ENCODE data around the gene SHQ1. TPM values are rescaled to one million over a fixed set of nuclear protein-coding genes. Genes with fewer than 3 reads are reported as not detected.

The SHQ1 gene
- total RNA-seq, 2 donors from 2014 or later, result 9.6 to 11.2 TPM

DNA sequence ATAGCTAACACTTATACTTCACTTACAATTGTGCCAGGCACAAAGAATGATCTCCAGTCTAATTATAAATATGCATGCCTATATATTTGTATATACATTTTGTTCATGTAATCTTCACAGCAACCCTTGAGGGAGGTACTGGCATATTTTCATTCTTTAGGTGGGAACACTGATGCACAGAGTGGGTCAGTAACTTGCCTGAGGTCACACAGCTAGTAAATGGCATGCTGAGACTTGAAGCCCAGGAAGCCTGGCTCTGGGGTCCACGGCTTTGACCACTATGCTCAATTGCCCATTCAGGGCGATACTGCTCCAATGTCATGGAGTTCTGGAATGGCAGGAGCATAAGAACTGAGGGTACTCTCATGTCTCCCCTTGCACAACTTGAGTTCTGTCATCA lies 139.8 kb downstream of the SHQ1 start:
- Histone ChIP-seq H3K4me1 (no peaks in the 10 kb centered on the region), H3K27me3 (no peaks in the 10 kb centered on the region), H3K36me3 (replicated peaks in 1 of 2; ENCODE audit: insufficient read depth in 1 of 2, low read depth in 2 of 2) (no peaks in the 10 kb centered on the region), H3K9me3 (no peaks in the 10 kb centered on the region), H3K4me3 (no peak overlapping the region), H3K27ac (no peak overlapping the region)
- 71 to 78% methylated on average over 2 of the region's 2 CpGs for WGBS, 2 donors
- no peak for DNase-seq
- no peak for TF ChIP-seq POLR2A (IDR thresholded peaks at IDR 0.05)
- TF ChIP-seq, protein P1, sequence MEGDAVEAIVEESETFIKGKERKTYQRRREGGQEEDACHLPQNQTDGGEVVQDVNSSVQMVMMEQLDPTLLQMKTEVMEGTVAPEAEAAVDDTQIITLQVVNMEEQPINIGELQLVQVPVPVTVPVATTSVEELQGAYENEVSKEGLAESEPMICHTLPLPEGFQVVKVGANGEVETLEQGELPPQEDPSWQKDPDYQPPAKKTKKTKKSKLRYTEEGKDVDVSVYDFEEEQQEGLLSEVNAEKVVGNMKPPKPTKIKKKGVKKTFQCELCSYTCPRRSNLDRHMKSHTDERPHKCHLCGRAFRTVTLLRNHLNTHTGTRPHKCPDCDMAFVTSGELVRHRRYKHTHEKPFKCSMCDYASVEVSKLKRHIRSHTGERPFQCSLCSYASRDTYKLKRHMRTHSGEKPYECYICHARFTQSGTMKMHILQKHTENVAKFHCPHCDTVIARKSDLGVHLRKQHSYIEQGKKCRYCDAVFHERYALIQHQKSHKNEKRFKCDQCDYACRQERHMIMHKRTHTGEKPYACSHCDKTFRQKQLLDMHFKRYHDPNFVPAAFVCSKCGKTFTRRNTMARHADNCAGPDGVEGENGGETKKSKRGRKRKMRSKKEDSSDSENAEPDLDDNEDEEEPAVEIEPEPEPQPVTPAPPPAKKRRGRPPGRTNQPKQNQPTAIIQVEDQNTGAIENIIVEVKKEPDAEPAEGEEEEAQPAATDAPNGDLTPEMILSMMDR (IDR thresholded peaks at IDR 0.05), result no peak
- ATAC-seq, result no peak
- intact Hi-C loops (cut with DNase I), result no loop called here

DNA sequence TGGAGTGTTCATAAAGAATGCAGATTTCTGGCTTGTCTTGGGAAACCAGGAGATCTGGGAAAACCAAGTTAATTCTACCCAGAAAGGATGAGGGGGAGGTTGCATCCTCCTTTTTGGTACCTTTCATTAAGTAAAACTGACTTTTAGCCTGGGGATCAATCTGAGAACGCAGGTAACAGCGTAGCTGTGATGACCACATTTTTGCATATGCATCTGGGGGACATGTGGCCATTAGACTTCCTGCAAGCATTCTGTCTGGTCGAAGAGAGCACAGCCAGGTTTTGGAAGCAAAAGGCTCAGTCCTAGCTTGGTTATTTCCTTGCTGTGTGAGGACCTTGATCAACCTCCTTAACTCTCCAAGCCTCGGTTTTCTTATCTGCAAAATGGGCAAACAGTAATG lies 145.2 kb downstream of the SHQ1 start:
- 82 to 91% methylated on average over 4 of the region's 4 CpGs for WGBS, 2 donors

DNA sequence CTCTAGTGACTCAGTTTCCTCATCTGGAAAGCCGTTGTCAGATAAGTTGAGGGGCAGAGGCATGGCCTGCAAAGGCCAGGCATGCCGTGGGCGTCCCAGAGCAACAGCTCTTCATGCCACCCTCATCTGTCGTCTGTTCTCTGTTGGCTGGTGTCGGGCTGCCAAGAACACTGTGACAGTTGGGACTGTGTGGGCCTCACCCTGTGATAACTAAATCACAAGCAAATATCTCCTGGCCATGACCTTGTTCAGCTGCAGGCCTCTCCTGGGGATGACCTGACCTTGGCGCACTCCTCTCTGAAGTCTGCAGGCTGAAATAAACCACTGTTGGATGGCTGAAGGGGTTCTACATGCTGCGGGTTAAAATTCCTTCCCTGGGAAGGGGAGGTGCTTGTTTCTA lies 145.9 kb downstream of the SHQ1 start:
- Histone ChIP-seq H3K4me3 (no peak overlapping the region), H3K36me3 (replicated peaks in 1 of 2; ENCODE audit: insufficient read depth in 1 of 2, low read depth in 2 of 2) (no peaks in the 10 kb centered on the region), H3K9me3 (no peaks in the 10 kb centered on the region), H3K27ac (no peak overlapping the region), H3K4me1 (no peaks in the 10 kb centered on the region), H3K27me3 (no peaks in the 10 kb centered on the region)
- DNase-seq, result no peak
- TF ChIP-seq, protein P1 (IDR thresholded peaks at IDR 0.05), result no peak
- no peak for TF ChIP-seq POLR2A (IDR thresholded peaks at IDR 0.05)
- intact Hi-C loops (cut with DNase I), result no loop called here
- WGBS, 2 donors, result 82 to 83% methylated on average over 5 to 7 of the region's 7 CpGs
- no peak for ATAC-seq

More for the DNA sequence above, 145.2 kb downstream of the SHQ1 start:
- no peaks in the 10 kb centered on the region for H3K9me3 ChIP-seq
- intact Hi-C loops (cut with DNase I), result no loop called here
- no peaks in the 10 kb centered on the region for H3K36me3 ChIP-seq (replicated peaks in 1 of 2; ENCODE audit: insufficient read depth in 1 of 2, low read depth in 2 of 2)
- H3K27me3 ChIP-seq, result no peaks in the 10 kb centered on the region
- no peak overlapping the region for H3K4me3 ChIP-seq
- no peak for TF ChIP-seq POLR2A (IDR thresholded peaks at IDR 0.05)
- TF ChIP-seq, protein P1 (IDR thresholded peaks at IDR 0.05), result no peak
- ATAC-seq (no peak), DNase-seq (no peak)
- no peaks in the 10 kb centered on the region for H3K4me1 ChIP-seq
- no peak overlapping the region for H3K27ac ChIP-seq

DNA sequence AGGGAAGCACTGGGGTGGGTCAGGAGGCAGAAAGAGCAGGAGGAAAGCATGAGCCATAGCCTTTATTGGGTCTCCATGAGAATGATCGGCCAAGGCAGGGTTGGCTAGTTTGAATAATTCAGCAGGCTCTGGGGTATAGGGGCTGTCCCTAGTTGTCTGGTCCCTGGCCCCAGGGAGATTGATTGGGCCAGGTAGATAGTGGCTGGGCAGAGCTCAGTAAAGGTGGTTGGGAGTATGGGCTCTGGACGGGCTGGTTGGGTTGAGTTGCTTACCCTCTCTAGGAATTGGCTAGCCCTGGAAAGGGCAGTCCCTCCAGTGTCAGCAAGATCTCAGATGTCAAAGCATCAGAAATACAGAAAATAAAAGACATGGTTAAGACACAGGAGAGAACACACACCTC lies 148.1 kb downstream of the SHQ1 start:
- no peak for TF ChIP-seq POLR2A (IDR thresholded peaks at IDR 0.05)
- TF ChIP-seq, protein P1 (IDR thresholded peaks at IDR 0.05), result no peak
- intact Hi-C loops (cut with DNase I), result no loop called here
- 88 to 89% methylated on average over 2 of the region's 2 CpGs for WGBS, 2 donors

DNA sequence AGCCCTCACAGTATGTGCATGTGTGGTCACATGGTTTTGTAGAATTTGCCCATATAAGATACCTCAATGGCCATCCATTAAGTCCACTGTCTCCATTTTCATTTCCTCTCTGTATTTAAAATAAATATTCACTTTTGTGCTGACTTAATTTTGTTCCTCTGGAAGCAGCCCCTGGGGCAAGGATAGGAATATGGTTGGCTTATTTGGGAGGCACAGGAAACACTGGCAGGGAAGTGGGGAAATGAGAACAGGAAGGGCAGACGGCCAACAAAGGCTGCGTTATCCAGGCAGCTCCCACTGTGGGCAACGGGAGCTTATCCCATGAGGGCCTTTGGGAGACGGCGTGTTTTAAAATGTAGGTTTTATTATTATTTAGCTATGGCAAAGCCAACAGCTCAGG lies 148.6 kb downstream of the SHQ1 start:
- H3K27me3 ChIP-seq, result no peaks in the 10 kb centered on the region
- no peak overlapping the region for H3K27ac ChIP-seq
- TF ChIP-seq, protein P1 (IDR thresholded peaks at IDR 0.05), result no peak
- TF ChIP-seq POLR2A (IDR thresholded peaks at IDR 0.05), result no peak
- ATAC-seq (no peak), DNase-seq (no peak)
- intact Hi-C loops (cut with DNase I), result no loop called here
- H3K36me3 ChIP-seq (replicated peaks in 1 of 2; ENCODE audit: insufficient read depth in 1 of 2, low read depth in 2 of 2), result no peaks in the 10 kb centered on the region
- H3K4me1 ChIP-seq, result no peaks in the 10 kb centered on the region
- H3K9me3 ChIP-seq, result no peaks in the 10 kb centered on the region
- WGBS, 2 donors, result 65 to 76% methylated on average over 5 of the region's 5 CpGs
- H3K4me3 ChIP-seq, result no peak overlapping the region

More for the DNA sequence above, 148.1 kb downstream of the SHQ1 start:
- Histone ChIP-seq H3K4me1 (no peaks in the 10 kb centered on the region), H3K4me3 (no peak overlapping the region), H3K9me3 (no peaks in the 10 kb centered on the region), H3K36me3 (replicated peaks in 1 of 2; ENCODE audit: insufficient read depth in 1 of 2, low read depth in 2 of 2) (no peaks in the 10 kb centered on the region), H3K27ac (no peak overlapping the region), H3K27me3 (no peaks in the 10 kb centered on the region)
- DNase-seq (no peak), ATAC-seq (no peak)
